ENCODE data around the gene EP400.
"Not testable (repeated sequence)": the region's sequence is repeated elsewhere in the genome, so short reads cannot be mapped to it uniquely, and the experiment has no call there.

The EP400 gene

GRCh38 chr12:132069336-132069985 is 119.7 kb downstream of the EP400 start:
- no peak for DNase-seq

- no peak for DNase-seq
Measured at GRCh38 chr12:132070298-132070697, 120.6 kb downstream of the EP400 start.

GRCh38 chr12:132071040-132071810 is 121.5 kb downstream of the EP400 start:
- DNase-seq: no peak

GRCh38 chr12:132071830-132072384 is 122.2 kb downstream of the EP400 start:
- no peak for DNase-seq

GRCh38 chr12:132074216-132074615 is 124.5 kb downstream of the EP400 start:
- no peak for DNase-seq

- DNase-seq: no peak
Measured at GRCh38 chr12:132075026-132075713, 125.4 kb downstream of the EP400 start.

GRCh38 chr12:132075714-132076553 is 126.2 kb downstream of the EP400 start:
- no peak for DNase-seq

GRCh38 chr12:132076711-132077110 is 127.0 kb downstream of the EP400 start:
- no peak for DNase-seq

GRCh38 chr12:132077322-132078100 is 127.8 kb downstream of the EP400 start:
- DNase-seq: no peak

GRCh38 chr12:132078190-132078589 is 128.4 kb downstream of the EP400 start:
- DNase-seq: no peak

GRCh38 chr12:132079200-132079599 is 129.5 kb downstream of the EP400 start:
- no peak for DNase-seq

- DNase-seq: no peak
Measured at GRCh38 chr12:132079695-132080094, 130.0 kb downstream of the EP400 start.

GRCh38 chr12:132080515-132080914 is 130.8 kb downstream of the EP400 start:
- DNase-seq: not testable (repeated sequence)

- no peak for DNase-seq
Measured at GRCh38 chr12:132081423-132081822, 131.7 kb downstream of the EP400 start.

GRCh38 chr12:132083614-132083940 is 133.8 kb downstream of the EP400 start:
- DNase-seq: no peak

- DNase-seq: peak; percentile 91
Measured at GRCh38 chr12:132083941-132084620, 134.3 kb downstream of the EP400 start.

- peak; percentile 33 for DNase-seq
Measured at GRCh38 chr12:132084621-132085290, 135.0 kb downstream of the EP400 start.

GRCh38 chr12:132085291-132085635 is 135.5 kb downstream of the EP400 start:
- DNase-seq: no peak

- DNase-seq: no peak
Measured at GRCh38 chr12:132089407-132089910, 139.7 kb downstream of the EP400 start.

- DNase-seq: no peak
Measured at GRCh38 chr12:132094269-132094891, 144.6 kb downstream of the EP400 start.
